Breast epithelium (tissue), 4 donors: Measurements from ENCODE around the gene HYPK. TPM values are rescaled to one million over a fixed set of nuclear protein-coding genes. Genes with fewer than 3 reads are reported as not detected.
A peak's percentile ranks its signal among the peaks of the same experiment; 100 is the strongest.
"Not testable (repeated sequence)": the region's sequence is repeated elsewhere in the genome, so short reads cannot be mapped to it uniquely, and the experiment has no call there.

Experiments used
- DNase-seq, 2 donors: peaks; one replicate each; pipeline ENCODE4 v3.0.0-alpha.2; 2019; ENCODE audit warnings: low spot score in 2 of 2
- H3K27ac ChIP-seq, 2 donors: fragments of 200-600 bp; sonication (generic) in 1 of 2; one replicate each; pipeline ENCODE4 v1.5.1; 2016 to 2019; ENCODE audit warnings: mild to moderate bottlenecking in 1 of 2
- H3K27me3 ChIP-seq, 2 donors: fragments of 200-600 bp; sonication (generic) in 1 of 2; one replicate each; pipeline versions ENCODE4 v1.5.1 to v1.6.0; 2017 to 2019; ENCODE audit warnings: control low read depth in 1 of 2, mild to moderate bottlenecking in 1 of 2
- H3K36me3 ChIP-seq: fragments of 200-600 bp; one replicate; pipeline ENCODE4 v1.5.1; 2019
- H3K4me1 ChIP-seq, 2 donors: fragments of 200-600 bp; sonication (generic); one replicate each; pipeline ENCODE4 v1.5.1; 2016 to 2019; ENCODE audit warnings: control low read depth in 1 of 2
- H3K4me3 ChIP-seq, 3 donors: fragments of 200-600 bp; sonication (generic); 1 replicate in 2 of 3; 2 replicates in 1 of 3; pipeline ENCODE4 v1.5.1; 2016 to 2019; ENCODE audit warnings: mild to moderate bottlenecking in 3 of 3, moderate library complexity in 2 of 3
- H3K9me3 ChIP-seq, 2 donors: fragments of 200-600 bp; sonication (generic) in 1 of 2; one replicate each; pipeline ENCODE4 v1.5.1; 2016 to 2019; ENCODE audit warnings: control low read depth in 1 of 2
- CTCF ChIP-seq, 3 donors: fragments of 450-650 bp; IDR thresholded peaks; one replicate each; pipeline ENCODE4 v1.5.1; 2016 to 2017; ENCODE audit warnings: antibody characterized with exemption in 3 of 3, mild to moderate bottlenecking in 3 of 3, moderate library complexity in 3 of 3
- POLR2A ChIP-seq: fragments of 450-650 bp; IDR thresholded peaks from one replicate; pipeline ENCODE4 v1.6.1; 2016; ENCODE audit warnings: antibody characterized with exemption, mild to moderate bottlenecking, moderate library complexity
- POLR2AphosphoS5 ChIP-seq, 3 donors: sonication (generic); formaldehyde crosslinking; IDR thresholded peaks; one replicate each; pipeline ENCODE4 v1.6.1; 2017; ENCODE audit warnings: antibody characterized with exemption in 3 of 3
- intact Hi-C: fragments of 100-400 bp; cut with DNase I; formaldehyde crosslinking; loops from one replicate; pipeline ENCODE4 v1.15.1; 2023; ENCODE audit warnings: low total_unique reads
- total RNA-seq, 3 donors: library from RNA; depleted of rRNA; stranded (reverse); fragments of >200 nt; gene quantifications; one replicate each; pipeline ENCODE4 v1.1.0, GENCODE V29; 2016

HYPK gene
- total RNA-seq, 3 donors from 2014 or later = 9.5 to 17.7 (median 11.2) TPM

- Histone ChIP-seq H3K36me3 (peaks cover 4% of the 10 kb centered on the region), H3K9me3 (no peaks in the 10 kb centered on the region), H3K27ac (no peak overlapping the region), H3K4me3 (no peak overlapping the region), H3K4me1 (no peaks in the 10 kb centered on the region), H3K27me3 (no peaks in the 10 kb centered on the region)
- TF ChIP-seq POLR2A = no peak
- TF ChIP-seq CTCF (IDR thresholded peaks at IDR 0.05) = no peak
- no peak for TF ChIP-seq POLR2AphosphoS5 (IDR thresholded peaks at IDR 0.05)
- DNase-seq = no peak
- intact Hi-C loops = no loop called here
These were observed 8.1 kb downstream of the HYPK start for GRCh38 chr15:43808435-43808950.

- Histone ChIP-seq H3K27ac (no peak overlapping the region), H3K36me3 (peaks cover 9% of the 10 kb centered on the region)
These were observed 8.7 kb downstream of the HYPK start for GRCh38 chr15:43808960-43809678.

GRCh38 chr15:43815064-43815463, 14.7 kb downstream of the HYPK start:
- H3K9me3 ChIP-seq, H3K27me3 ChIP-seq, H3K36me3 ChIP-seq, DNase-seq, intact Hi-C loops, H3K27ac ChIP-seq, H3K4me1 ChIP-seq, H3K4me3 ChIP-seq: not testable (repeated sequence)

More at GRCh38 chr15:43808960-43809678, 8.7 kb downstream of the HYPK start:
- no peaks in the 10 kb centered on the region for H3K9me3 ChIP-seq
- H3K27me3 ChIP-seq = no peaks in the 10 kb centered on the region
- intact Hi-C loops = no loop called here
- no peak for DNase-seq
- TF ChIP-seq POLR2A (no peak), POLR2AphosphoS5 (IDR thresholded peaks at IDR 0.05) (no peak), CTCF (IDR thresholded peaks at IDR 0.05) (no peak)
- H3K4me3 ChIP-seq = no peak overlapping the region
- H3K4me1 ChIP-seq = no peaks in the 10 kb centered on the region

DNA sequence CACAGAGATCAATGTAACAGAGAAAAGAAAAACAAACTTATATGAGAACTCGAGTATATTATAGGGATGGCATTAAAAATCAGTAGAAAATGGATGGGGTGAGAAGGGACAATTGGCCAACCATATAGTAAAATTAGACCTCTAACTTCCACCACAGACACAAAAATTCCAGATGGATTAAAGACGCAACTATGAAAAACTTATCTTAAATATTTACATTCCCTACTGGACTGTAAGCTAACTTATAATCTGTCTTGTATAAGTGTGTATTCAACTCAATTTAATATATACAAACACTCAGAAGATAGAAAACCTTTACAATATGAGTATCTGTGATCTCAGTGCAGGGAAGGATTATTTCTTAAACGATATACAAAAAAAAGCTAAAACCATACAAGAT, 21.1 kb downstream of the HYPK start:
- intact Hi-C loops = no loop called here
- Histone ChIP-seq H3K27ac (no peak overlapping the region), H3K27me3 (no peaks in the 10 kb centered on the region), H3K9me3 (no peaks in the 10 kb centered on the region), H3K4me1 (peaks cover 0 to 5% of the 10 kb centered on the region in 2 donors), H3K36me3 (no peaks in the 10 kb centered on the region), H3K4me3 (no peak overlapping the region)
- DNase-seq = no peak
- TF ChIP-seq CTCF (IDR thresholded peaks at IDR 0.05) (no peak), POLR2A (no peak), POLR2AphosphoS5 (IDR thresholded peaks at IDR 0.05) (no peak)

DNA sequence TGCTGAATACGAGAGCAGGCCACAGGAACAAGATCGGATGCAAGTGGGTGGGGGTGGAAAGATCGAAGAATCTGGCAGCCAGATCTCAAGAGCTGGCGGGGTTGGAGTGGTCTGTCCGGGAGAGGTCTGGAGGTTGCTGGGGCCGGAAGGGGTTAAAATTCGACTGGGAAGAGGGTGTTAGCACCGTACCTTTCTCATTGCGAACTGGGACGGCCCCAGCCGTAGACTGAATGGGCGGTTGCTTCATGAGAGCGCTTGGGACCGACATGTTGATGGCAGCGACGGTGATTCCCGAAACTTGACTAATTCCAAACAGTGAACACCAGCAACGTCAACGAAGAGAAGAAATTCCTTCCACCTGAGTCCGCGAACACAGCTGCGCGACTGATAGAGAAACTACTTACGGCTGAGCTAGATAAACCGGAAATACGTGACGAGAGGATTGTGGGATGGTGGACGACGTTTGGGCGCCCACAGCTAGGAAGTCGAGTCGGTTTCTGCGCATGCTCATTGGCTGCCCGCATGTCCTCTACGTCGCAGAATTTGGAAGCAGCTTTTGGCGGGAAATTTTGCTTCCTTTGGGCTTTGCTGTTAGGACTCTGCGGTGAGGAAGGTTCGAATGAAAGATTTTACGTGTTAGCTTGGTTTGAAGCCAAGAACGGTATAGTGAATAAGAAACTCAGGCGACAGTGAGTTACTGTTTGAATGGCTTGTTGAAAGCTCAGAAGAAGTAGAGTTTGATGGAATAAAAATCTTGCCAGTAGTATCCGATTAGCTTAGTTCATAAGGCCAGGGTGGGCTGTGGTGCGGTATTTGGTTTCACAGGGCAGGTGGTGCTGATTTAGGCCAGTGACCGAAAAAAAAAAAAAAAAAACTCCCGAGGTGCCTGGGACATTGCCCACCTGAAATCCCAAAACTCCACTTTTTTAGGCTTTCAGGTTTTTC, 24.2 kb downstream of the HYPK start, which contains the start of gene MFAP1:
TSS of gene MFAP1 (minus strand) at position 389 of the 945 bp plus-strand sequence. CDS start at position 268, 121 bp downstream.
- Histone ChIP-seq H3K36me3 (no peaks in the 10 kb centered on the region), H3K4me1 (peaks cover 0 to 5% of the 10 kb centered on the region in 2 donors), H3K27ac (peak within 1 kb of the TSS; percentile 90 to 97), H3K27me3 (no peaks in the 10 kb centered on the region), H3K9me3 (no peaks in the 10 kb centered on the region), H3K4me3 (peak within 1 kb of the TSS; percentile 67 to 93 (median 83))
- peak; percentile 90 to 94 for DNase-seq
- peak; percentile 85 to 97 (median 93) for TF ChIP-seq POLR2AphosphoS5 (IDR thresholded peaks at IDR 0.05)
- TF ChIP-seq POLR2A = peak; percentile 71
- TF ChIP-seq CTCF (IDR thresholded peaks at IDR 0.05) = no peak
- intact Hi-C loops = no loop called here

- intact Hi-C loops, H3K27me3 ChIP-seq, H3K4me1 ChIP-seq, H3K9me3 ChIP-seq, H3K27ac ChIP-seq, H3K36me3 ChIP-seq: not testable (repeated sequence)
- H3K4me3 ChIP-seq = peak overlapping the region in 1 of 3 donors; percentile 93
- peak in 1 of 2 donors; percentile 17 for DNase-seq
These were observed 24.9 kb downstream of the HYPK start for GRCh38 chr15:43825305-43825704.
